Calu3 (cell line): ENCODE results near the gene ZNF177. TPM values are rescaled to one million over a fixed set of nuclear protein-coding genes. Genes with fewer than 3 reads are reported as not detected.

Experiments used
- BruUV-seq: library from RNA; stranded (reverse); fragments of 400-500 nt; replicated peaks from 2 replicates; lab custom pipeline; 2021; lab: Mats Ljungman, UMichigan
- CTCF ChIA-PET: fragments of 300-600 bp; sonication (Branson Sonifier 250); formaldehyde crosslinking; loops from one replicate; lab custom pipeline; 2022; ENCODE audit warnings: antibody characterized with exemption; lab: Charles Lee
- DNase-seq: peaks from one replicate; pipeline ENCODE4 v3.0.0; 2022
- H3K27ac Mint-ChIP-seq: one replicate; pipeline ENCODE4 v1.8.0; 2022; ENCODE audit warnings: mixed read lengths; ENCODE audit not compliant: unreplicated experiment
- H3K27me3 Mint-ChIP-seq: one replicate; pipeline ENCODE4 v1.8.0; 2022; ENCODE audit warnings: mixed read lengths; ENCODE audit not compliant: unreplicated experiment
- H3K36me3 Mint-ChIP-seq: one replicate; pipeline ENCODE4 v1.8.0; 2022; ENCODE audit warnings: mild to moderate bottlenecking, moderate library complexity, mixed read lengths; ENCODE audit not compliant: insufficient read depth, unreplicated experiment
- H3K4me1 Mint-ChIP-seq: one replicate; pipeline ENCODE4 v1.8.0; 2022; ENCODE audit warnings: mild to moderate bottlenecking, low read depth, mixed read lengths; ENCODE audit not compliant: unreplicated experiment
- H3K4me3 Mint-ChIP-seq: one replicate; pipeline ENCODE4 v1.8.0; 2022; ENCODE audit warnings: mild to moderate bottlenecking, low read depth, moderate library complexity, mixed read lengths; ENCODE audit not compliant: unreplicated experiment
- H3K9me3 Mint-ChIP-seq: one replicate; pipeline ENCODE4 v1.8.0; 2022; ENCODE audit warnings: low read depth, mixed read lengths; ENCODE audit not compliant: unreplicated experiment
- intact Hi-C: fragments of 100-400 bp; cut with micrococcal nuclease; formaldehyde crosslinking; loops from one replicate; pipeline ENCODE4 v1.10.0; 2022; ENCODE audit not compliant: unreplicated experiment
- total RNA-seq: library from RNA; stranded (reverse); gene quantifications from 2 replicates; pipeline ENCODE4 v1.2.3, GENCODE V29; 2022
- TF ChIP-seq, protein P1 (sequence below): fragments of 200-600 bp; IDR thresholded peaks from one replicate; pipeline ENCODE4 v1.8.0; 2022; ENCODE audit warnings: antibody characterized with exemption; ENCODE audit not compliant: unreplicated experiment

ZNF177 gene
- total RNA-seq, 1 experiment from 2014 or later = 2.2 TPM

DNA sequence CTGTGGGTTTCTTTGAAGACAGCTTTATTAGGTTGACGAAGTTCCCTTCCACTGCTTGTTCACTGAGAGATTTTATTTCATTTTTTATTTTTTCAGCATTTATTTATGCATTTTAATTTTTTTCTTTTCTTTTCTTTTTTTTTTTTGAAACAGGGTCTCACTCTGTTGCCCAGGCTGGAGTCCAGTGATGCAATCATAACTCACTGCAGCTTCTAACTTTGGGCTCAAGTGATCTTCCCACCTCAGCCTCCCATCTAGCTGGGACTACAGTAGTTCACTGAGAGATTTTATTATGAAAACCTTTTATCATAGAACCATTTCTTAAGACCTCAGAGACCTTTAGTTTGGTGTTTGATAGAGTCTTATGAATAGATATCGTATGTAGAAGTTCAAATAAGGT, 10.3 kb upstream of the ZNF177 start:
- BruUV-seq = no TSS peak
- TF ChIP-seq, protein P1, sequence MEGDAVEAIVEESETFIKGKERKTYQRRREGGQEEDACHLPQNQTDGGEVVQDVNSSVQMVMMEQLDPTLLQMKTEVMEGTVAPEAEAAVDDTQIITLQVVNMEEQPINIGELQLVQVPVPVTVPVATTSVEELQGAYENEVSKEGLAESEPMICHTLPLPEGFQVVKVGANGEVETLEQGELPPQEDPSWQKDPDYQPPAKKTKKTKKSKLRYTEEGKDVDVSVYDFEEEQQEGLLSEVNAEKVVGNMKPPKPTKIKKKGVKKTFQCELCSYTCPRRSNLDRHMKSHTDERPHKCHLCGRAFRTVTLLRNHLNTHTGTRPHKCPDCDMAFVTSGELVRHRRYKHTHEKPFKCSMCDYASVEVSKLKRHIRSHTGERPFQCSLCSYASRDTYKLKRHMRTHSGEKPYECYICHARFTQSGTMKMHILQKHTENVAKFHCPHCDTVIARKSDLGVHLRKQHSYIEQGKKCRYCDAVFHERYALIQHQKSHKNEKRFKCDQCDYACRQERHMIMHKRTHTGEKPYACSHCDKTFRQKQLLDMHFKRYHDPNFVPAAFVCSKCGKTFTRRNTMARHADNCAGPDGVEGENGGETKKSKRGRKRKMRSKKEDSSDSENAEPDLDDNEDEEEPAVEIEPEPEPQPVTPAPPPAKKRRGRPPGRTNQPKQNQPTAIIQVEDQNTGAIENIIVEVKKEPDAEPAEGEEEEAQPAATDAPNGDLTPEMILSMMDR = no peak
- intact Hi-C loops = no loop called here
- Mint-ChIP-seq H3K9me3 (peaks cover 2% of the 10 kb centered on the region), H3K27me3 (no peaks in the 10 kb centered on the region), H3K4me3 (no peak overlapping the region), H3K36me3 (no peaks in the 10 kb centered on the region), H3K27ac (no peak overlapping the region), H3K4me1 (no peaks in the 10 kb centered on the region)
- CTCF ChIA-PET = interaction anchor here (0.6 kb wide), 1 partner anchor 247 kb away, joined by 4 read pairs; no protein-coding TSS in a partner anchor
- no peak for DNase-seq

DNA sequence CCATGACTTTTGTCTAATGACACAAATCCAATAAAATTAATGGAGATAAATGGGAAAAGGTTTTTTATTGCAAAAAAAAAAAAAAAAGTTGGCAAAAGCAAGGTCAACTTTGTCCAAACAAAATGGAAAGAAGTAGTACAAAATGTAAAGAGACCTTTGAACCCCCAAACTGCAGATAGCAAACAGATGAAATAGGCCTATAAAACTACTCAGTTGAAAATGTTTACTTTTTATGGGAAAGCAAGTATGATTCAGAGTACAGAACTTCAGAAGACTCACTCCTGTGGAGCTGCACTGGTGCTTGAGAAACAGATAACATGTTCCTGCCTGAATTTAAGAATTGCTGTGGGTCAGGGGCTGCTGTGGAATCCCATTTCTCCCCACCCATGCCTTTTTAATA, 9.8 kb upstream of the ZNF177 start:
- Mint-ChIP-seq H3K36me3 (no peaks in the 10 kb centered on the region), H3K4me1 (no peaks in the 10 kb centered on the region), H3K27ac (no peak overlapping the region), H3K9me3 (peaks cover 2% of the 10 kb centered on the region), H3K4me3 (no peak overlapping the region), H3K27me3 (no peaks in the 10 kb centered on the region)
- DNase-seq = no peak
- BruUV-seq = no TSS peak
- TF ChIP-seq, protein P1 = no peak
- CTCF ChIA-PET = no interaction called here
- intact Hi-C loops = no loop called here

DNA sequence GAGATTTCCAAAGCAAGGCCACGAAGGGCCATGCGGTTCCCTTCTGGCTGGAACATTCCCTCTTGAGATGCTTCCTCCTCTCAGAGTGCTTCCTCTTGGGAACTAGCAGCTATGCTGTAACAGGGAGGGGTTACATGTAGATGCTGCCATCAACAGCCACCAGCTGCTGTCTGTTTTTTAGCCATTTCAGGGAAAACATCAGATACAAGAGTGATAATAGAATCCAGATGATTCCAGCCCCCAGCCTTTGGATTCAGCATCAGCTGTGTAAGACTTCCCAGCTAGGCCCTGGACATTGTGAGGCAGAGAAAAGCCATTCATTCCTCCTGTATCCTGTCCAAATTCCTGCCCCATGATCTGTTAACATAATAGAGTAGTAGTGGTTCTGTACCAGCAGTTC, 8.2 kb upstream of the ZNF177 start:
- peaks cover 4% of the 10 kb centered on the region for H3K9me3 Mint-ChIP-seq
- no peaks in the 10 kb centered on the region for H3K36me3 Mint-ChIP-seq
- no peaks in the 10 kb centered on the region for H3K4me1 Mint-ChIP-seq
- intact Hi-C loops = no loop called here
- BruUV-seq = no TSS peak
- CTCF ChIA-PET = no interaction called here
- H3K27me3 Mint-ChIP-seq = no peaks in the 10 kb centered on the region
- H3K27ac Mint-ChIP-seq = no peak overlapping the region
- TF ChIP-seq, protein P1 = no peak
- DNase-seq = no peak
- H3K4me3 Mint-ChIP-seq = no peak overlapping the region

DNA sequence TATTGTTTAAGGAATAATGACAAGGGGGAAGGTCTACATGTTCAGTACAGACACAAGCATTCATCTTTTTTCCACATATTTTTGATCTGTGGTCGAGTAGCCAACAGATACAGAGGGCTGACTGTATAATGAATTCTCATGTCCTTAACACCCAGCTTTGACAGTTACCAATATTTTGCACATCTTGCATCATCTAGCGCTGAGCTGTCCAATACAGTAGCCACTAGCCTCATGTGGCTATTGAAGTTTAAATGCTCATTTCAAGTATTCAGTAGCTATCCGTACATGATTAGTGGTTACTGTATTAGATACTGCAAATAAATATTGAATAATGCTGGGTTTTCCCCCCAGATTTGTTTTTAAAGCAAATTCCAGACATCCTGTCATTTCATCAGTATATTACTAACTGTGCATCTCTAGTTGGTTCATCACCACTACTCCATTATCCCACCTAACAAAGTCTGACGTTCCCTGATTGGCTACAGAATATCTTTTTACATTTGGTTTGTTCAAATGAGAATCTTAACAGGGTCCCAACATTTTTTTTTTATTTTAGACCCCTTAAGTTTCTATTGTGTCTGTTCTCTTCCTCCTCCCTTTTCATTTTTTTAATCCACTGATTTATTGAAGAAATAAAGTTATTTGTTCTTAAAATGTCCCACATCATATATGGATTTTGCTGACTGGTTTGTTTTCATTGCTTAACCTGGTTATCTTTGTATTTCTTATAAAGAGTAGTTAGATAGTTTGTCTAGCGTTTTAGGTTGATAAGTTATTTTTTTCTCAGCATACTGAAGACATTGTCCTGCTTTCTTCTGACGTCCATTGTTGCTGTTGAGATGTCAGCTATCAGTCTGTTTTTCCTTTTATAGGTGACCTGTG, 8.2 kb downstream of the ZNF177 start:
- Mint-ChIP-seq H3K27me3 (no peaks in the 10 kb centered on the region), H3K4me3 (no peak overlapping the region), H3K27ac (no peak overlapping the region), H3K9me3 (peaks cover 22% of the 10 kb centered on the region), H3K4me1 (no peaks in the 10 kb centered on the region), H3K36me3 (no peaks in the 10 kb centered on the region)
- BruUV-seq = no TSS peak
- CTCF ChIA-PET = no interaction called here
- TF ChIP-seq, protein P1 = no peak
- intact Hi-C loops = no loop called here
- DNase-seq = no peak
